Anterior cingulate cortex (tissue), 58 donors: Measurements from ENCODE around the gene RHEX.

Source experiments
- DNase-seq, 58 donors: peaks; one replicate each; lab custom pipeline; 2025; lab: John Stamatoyannopoulos, UW

The RHEX gene

DNA sequence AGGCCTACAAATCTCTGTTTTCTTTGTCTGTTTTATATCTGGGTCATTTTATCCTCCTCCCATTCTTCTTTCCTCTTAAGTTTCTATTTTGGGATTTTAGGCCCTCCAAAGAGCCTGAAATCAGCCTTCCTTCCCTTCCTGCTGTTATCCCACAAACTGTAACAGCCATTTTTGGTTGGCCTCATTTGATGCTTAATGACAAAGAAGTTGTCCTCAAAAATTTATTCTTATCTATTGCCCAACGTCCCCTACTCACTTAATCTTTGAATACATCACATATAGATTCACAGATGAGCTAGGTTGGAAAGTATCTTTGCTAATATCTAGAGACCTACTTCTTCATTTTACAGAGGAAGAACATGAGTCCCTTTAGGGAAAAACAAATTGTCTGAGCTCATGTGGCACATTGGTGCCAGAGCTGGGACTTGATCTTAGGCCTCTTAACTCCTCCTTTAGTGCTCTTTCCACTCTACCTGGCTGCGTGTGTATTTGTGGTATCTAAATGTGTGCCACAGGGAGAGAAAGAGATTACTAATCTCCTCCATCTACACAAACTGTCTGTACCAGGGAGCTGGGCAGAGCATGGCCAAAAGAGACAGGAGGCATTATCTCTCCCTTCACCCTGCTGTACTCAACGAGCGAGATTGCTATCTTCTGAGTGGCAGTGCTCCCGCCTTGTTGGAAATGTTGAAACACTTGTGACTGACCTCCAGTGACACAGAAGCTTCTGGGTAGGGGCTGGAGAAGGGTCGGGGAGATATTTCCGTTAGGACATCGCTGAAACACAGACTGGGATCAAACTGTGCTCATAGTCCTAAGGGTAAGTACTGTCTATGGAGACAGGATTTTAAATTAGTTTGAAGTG is 30.1 kb downstream of the RHEX start:
- DNase-seq: no peak

DNA sequence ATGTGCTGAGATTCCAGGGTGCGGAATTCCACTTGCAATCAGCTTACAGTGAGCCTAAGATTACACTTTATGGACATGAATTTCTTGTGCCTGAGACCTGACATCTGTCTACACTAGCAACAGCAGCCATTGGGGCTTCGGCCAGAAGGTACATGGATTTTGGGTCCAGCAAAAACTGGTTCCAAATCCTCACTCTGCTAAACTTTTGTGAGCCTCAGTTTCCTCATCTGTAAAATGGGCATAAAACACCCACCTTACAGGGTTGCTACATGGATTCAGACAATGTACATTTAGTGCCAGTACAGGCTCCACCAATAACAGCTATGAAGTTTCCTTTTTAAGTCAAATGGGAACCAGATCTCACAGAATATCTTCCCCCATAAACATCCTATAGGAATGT is 30.8 kb downstream of the RHEX start:
- DNase-seq: no peak

DNA sequence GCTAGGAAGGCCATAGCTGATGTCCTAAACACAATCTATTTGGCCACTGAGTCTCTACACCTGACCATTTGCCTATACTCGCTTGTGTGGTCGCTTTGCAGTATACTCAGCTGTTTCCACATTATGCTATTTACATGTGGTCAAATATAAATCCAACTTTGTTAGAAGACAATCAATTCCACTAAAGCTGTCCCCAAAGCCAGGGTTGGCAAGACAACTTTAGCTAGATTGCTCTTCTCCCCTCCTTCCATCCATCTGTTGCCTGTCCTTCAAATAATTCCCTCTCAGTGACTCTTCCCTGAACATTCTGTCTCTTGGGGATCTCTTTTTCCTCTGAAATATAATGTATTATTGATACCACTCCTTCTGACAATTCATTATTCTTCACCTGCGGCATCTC is 34.1 kb downstream of the RHEX start:
- no peak for DNase-seq

DNA sequence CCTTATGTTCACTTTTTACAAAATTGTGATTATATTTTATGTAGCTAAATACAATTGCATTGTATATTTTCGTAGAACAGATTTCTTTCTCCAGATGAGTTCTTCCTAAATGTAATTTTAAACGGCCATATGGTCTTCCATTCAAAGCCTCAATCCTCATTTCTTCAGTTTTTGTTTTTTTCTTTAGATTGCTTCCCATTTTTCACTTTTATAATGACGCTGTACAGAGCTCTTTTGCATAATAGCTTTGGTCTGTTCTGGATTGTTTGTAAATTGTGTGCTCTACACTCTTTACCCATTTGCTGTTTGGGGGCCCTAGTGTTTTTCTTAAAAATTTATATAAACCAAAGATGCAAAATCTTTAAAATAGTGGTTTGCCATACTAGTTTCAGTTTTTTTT is 36.4 kb downstream of the RHEX start:
- no peak for DNase-seq

DNA sequence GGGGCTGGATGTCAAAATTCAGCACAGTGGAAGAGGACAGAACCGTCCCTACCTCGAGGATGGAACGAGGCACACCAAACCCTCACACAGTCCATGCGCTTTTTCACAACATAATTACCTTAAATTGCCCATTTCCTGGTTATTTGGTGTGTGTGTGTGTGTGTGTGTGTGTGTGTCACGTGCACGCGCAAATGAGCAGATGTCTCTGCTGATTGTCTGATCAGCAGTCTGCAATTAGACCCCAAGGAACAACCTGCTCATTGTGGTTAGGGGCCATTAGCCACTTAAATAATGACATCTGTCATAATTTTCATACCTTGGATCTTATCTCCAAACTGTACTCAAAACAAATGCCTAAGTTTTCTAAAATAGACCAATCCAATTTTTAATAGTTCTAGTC is 41.1 kb downstream of the RHEX start:
- DNase-seq: no peak

DNA sequence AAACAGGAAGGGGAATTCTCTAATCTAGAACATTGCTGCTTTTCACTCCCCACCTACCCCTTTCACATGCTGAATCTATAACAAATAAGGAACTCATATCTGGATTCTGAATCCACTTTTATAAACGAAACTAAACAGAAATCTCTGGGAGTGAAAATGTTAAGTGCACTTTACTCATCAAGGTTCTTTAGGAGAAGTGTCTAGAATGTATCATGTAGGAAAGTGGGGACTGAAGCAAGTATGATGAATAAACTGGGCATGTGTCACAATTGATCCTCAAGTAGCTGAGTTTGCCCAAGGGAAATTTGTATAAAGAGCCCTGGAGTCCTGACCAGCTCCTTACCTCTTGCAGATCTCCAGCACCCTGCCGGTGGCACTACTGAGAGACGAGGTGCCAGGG is 44.4 kb downstream of the RHEX start:
- no peak for DNase-seq

DNA sequence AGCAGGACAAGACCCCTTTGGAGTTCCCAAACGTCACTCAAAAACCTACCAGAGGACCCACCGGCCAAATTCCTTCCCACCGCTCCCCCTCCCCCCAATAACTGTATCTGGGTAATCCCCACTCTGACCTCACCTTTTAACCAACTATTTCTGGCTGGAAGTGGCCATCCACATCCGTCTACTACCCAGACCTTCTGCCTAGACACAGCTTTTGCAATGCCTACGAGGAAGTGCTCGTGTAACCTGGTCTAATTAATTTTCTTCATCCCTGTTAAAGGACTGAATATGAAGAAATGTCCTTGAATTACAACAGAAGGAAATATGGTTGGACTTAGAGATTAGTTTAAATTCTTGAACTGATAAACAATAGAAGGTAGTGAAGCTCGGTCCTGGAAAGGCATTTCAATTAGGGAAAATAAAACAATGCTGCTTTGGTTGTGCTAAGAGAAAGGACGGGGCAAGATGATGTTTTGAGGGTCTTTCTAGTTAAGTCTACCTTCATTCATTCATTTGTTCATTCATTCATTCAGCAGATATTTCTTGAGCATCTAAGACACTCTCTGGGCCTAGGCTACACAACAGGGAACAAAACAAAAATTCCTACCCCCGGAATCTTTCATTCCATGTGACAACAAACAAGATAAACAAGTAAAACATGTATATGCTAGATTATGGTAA is 45.4 kb downstream of the RHEX start:
- DNase-seq: no peak

DNA sequence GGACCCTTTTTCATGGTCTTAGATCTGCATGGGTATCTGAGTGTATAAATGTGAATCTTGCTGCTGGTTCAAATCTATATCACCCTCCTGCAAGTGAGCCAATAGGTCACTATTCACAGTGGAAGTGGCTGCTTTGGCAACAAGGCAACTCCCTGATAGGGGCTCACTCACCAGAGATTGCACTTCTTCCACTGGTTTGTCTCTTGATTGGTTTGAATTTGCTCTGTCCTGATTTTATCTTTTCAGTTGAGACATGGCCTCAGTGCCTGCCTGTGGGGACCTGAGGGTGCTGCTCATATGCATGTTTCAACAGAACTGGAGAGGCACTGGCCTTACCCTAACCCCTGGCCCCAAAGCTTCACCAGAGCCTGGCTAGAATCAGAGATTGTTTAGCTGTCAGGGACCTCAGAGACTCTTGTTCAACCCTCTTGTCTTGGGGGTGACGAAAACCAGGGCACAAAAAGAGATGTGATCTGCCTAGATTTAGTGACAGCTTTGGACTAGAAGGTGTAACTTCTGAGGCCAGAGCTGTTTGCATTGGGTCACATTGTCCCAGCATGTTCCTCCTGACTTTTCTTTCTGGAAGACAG is 47.3 kb downstream of the RHEX start:
- DNase-seq: no peak

DNA sequence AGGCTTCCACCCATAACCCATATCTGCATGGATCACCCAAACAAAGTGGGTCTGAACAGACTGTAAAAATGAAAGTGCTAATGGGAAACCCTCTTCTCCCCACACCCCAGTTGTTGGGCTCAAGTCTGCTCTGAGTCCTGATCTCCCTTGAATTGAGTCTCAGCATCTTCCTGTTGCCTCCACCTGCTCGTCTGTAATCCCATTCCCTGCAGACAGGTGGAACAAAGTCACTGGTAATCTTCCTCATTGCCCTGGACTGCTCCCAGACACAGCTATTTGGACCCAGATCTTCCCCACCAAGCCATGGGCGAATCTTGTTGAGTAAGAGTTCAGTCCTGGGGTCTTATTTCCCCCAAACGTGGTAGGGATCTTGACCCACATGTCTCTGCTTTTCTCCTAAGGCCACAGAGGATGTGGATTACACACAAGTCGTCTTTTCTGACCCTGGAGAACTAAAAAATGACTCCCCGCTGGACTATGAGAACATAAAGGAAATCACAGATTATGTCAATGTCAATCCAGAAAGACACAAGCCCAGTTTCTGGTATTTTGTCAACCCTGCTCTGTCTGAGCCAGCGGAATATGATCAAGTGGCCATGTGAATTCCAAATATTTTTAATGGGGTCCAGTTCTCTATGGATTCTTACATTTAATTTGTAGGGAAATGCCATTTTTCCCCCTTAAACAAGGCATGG is 48.5 kb downstream of the RHEX start:
- DNase-seq: no peak

DNA sequence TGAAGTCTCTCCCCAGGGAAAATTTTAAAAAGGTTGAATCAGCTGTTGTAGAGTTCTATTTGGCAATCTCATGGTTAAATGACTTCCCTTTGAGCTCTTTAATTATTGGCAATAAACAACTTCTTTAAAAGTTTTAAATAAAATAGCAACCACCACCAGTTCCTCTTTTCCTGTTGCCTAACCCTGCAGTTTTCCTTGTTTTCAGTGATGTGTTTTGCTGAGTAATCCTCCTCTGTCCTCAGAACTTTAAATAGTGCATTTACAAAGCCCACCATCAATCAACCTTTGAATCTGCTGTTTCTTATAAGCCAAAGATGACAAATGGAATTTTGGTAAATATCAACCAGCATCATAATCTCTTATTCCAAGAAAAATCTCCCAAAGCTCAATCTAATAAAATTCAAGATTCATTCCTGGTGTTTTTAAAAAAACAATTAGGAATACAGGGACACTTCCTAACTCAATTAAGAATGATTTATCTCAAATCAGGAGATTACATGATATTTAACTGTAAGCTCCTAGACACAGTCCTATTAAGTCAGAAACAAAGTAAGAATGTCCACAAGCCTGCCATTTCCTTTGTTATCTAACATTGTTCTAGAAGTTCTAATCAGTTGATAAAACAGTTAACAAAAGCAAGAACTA is 49.4 kb downstream of the RHEX start:
- DNase-seq: no peak

DNA sequence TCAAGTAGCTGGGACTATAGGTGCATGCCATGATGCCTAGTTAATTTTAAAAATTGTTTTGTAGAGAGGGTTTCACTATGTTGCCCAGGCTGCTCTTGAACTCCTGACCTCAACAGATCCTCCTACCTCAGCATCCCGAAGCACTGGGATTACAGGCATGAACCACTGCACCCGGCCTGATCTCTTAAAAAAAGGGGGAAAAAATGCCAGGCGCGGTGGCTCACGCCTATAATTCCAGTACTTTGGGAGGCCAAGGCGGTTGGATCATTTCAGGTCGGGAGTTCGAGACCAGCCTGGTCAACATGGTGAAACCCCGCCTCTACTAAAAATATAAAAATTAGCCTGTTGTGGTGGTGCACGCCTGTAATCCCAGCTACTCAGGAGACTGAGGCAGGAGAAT is 51.0 kb downstream of the RHEX start:
- DNase-seq: no peak

DNA sequence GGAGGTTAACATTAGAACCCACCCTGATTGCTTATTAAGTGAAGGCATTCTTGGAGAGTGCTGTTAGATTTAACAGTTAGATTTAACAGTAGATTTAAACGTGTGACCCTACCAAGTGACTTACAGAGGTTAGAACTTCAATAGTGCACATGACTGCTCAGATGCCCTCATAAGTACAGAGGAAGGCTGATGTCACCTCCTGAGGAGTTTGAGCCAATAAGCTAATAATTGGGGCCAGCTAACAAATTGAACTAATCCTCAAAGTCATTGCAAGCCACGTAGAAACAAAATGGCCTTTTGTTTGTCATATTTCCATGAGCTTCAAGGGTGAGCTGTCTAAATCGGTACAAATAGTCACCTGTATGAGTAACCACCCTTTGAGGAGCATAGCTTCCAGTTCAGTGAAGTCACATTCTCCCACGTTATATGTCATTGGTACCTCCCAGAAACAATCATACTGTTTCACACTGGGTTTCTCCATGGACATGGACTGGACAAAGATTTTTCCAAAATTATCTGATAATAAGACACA is 52.6 kb downstream of the RHEX start:
- no peak for DNase-seq

DNA sequence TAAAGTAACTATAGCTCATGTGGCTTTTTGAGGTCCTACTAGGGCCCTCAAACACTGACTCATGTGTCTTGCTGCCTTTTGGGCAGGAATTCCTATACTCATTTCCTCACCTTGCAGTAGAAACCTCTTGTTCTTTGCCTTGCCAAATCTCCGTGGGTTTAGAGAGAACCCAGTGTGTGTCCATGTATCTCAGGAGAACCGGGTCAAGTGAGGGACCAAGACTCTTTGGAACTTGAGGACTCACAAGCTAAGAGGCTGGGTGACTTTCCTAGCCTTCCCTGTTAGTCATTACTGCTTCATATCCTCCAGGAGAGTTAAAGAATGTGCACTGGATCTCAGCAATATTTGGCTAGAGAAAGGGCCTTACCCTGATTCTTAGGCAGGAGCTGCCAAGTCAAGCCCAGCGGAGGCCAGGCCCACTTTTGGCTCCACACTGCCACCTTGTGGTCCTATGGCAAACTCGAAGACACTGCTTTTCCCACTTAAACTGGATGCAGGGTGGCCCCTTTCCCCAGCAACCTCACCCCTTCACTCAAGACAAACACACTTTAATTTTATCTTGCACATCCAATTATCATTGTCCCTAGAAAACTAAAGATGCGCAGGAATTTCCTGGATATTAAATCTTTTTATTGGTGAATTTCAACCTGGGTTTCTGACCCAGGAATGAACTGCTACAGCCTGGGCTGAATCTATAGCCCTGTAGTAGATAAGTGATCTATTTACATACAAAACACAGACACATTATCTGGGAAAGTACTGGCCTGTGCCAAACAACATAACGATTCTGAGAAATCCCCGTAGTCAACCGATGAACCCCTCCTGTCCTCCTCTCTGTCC is 53.6 kb downstream of the RHEX start:
- peak in 55 of 58 donors; percentile 12 to 88 (median 59) for DNase-seq

DNA sequence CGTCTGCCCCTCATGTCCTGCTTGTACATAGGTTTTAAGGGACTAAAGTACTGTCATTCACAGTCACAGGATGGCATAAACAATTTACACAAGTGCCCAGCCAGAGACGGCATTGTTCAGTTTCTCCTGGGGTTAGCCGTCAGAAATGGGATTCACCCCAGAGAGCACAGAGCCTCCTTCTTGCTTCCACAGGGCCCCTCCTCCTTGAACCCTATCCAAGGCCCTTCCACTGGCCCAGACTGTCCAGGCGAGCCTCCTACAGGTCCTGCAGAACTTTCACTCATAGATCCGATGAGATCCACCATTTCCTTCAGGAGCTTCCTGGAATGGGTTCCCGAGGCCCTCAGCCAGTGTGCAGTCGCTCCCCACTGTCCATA is 54.2 kb downstream of the RHEX start:
- DNase-seq: no peak

DNA sequence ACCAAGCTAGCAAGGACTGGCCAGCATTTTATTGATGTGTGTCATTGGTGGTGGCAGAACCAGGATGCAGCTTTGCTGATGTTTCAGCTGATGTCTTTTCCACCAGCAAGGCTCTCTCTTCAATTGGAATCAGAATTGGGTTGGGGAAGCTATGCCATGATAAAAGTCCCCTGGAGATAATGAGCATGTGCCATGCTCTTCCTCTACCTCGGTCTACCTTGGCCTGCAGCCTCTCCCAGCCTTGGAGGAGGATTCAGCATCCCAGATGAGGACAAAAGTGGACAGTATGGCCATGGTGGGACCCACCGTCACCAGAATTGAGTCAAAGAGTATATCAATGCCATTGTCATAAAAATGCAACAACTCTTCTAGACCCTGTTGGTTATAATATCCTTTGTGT is 55.7 kb downstream of the RHEX start:
- no peak for DNase-seq

DNA sequence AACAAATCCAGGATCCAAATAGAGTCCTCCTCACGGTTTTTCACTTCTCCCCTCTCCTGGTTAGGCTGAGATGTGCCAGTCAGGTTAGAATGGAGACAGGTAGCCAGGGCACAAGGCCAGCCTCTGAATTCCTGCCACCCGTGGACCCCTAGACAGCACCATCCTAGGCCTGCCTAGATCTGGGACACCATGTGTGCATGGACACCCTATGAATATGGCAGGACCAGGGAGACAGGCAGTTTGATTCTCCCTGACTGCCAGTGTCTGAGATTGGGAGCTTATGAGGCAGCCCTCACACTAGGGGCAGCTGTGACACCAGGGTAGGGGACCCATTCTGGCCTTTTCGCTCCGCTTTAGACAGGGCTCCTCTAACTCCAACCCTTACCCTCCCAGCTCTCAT is 56.7 kb downstream of the RHEX start:
- DNase-seq: no peak

DNA sequence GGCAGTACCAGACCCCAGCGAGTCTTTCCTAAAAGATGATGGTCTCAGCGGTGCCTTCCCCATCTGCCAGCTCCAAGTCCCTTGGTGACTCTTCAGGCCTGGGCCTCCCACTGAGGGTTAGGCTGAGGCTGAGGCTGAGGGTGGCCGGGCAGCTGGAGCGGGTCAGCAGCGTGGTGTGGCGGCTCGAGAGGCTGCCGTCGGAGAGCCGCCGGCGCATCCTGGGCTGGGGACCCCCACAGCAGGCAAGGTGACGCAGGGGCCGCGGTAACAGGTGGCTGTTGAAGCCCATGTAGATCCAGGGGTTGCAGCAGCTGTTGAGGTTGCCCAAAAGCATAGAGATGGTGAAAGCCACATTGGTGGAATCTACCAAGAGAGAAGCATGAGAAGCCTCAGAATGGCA is 57.2 kb downstream of the RHEX start:
- no peak for DNase-seq

DNA sequence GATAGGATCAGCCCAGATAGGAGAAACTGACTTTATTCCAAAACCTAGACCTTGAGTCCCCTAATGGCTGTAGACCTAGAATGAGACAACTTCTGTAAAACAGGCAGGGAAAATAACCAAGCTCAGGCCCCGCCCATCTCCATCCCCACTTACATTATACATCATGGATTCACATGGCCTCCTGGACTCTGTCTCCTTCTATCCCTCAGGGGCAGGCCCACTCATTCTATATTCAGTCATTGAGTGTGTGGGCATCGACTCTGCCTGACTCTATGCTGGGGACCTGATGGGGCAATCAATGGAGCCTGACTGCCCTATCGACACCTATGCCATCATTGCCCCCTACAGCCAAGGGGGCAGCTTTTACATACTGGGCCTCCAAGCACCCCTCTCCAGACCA is 57.8 kb downstream of the RHEX start:
- DNase-seq: no peak

DNA sequence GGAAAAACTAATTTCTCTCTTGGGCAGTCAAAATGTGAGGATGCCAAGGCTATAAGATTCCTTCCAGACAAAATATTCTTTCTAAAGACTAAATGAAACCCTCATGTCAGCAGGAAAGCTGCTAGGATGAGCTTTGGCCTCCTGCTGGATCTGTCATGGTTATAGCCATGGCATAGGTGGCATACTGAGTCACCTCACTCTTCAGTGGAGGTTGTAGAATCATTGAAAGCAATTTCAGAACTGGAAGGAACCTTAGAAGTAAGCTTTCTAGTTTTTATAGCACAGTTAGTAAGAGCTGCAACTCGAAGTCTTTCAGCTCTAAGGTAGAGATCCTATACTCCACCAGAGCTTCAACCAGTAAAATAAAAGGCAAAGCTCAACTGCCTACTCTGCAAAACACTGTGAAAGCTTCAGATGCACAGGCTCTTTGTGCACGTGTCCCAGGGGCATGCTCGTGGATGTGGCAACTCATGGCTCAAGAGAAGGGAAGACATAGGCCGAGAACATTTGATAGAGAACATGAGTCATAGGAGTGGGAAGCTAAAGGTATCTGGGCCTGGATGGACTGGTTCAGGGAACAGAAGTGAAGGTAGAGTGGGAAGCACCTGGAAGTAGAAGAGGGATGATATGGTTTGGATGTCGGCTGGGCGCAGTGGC is 58.4 kb downstream of the RHEX start:
- DNase-seq: no peak
